HTR-8/SVneo (cell line): ENCODE measurements around the gene RPS6KA2.

Experiments used
- DNase-seq: peaks from one replicate; pipeline ENCODE4 v3.0.0; 2011; ENCODE audit warnings: low spot score, mixed read lengths; ENCODE audit not compliant: insufficient read length
- FAIRE-seq: peaks from 2 replicates; lab custom pipeline; 2011; peaks lifted over from hg19 to GRCh38; lab: Jason Lieb, UNC

Gene RPS6KA2

DNA sequence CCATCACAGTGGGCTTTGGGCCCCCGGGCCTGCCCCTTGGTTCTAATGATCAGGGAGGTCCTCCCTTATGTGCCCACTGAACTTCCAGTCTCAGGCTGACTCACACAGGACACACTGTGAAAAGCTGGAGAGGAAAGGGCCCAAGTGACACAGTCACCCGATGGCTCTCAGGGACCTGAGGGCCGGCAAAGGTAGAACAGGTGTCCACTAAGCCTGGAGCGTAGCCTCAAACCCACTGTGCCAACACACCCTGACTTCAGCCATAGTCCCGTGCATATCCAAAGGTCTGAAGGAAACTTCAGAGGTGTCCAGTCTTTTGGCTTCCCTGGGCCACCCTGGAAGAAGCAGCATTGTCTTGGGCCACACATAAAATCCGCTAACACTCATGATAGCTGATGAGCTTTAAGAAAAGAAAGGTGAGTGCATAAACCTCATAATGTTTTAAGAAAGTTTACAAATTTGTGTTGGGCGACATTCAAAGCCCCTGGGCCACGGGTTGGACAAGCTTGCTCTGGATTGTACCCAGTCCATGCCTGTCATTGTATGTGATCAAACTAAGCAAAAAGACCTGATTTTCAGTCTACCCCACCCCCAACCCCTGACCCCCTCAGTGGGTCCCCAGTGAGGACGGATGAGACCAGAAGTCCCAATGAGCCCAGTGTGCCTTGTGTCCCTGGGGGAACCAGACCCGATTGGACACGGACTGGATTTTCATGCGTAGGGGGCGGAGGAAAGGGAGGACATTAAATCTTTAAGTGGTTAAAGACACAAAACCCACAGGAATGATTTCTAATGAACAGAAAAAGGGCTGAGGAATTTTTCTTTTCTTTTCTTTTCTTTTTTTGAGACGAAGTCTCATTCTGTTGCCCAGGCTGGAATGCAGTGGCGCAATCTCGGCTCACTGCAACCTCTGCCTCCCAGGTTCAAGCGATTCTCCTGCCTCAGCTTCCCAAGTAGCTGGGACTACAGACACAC lies 46.7 kb downstream of the RPS6KA2 start:
- FAIRE-seq (no peak), DNase-seq (no peak)

DNA sequence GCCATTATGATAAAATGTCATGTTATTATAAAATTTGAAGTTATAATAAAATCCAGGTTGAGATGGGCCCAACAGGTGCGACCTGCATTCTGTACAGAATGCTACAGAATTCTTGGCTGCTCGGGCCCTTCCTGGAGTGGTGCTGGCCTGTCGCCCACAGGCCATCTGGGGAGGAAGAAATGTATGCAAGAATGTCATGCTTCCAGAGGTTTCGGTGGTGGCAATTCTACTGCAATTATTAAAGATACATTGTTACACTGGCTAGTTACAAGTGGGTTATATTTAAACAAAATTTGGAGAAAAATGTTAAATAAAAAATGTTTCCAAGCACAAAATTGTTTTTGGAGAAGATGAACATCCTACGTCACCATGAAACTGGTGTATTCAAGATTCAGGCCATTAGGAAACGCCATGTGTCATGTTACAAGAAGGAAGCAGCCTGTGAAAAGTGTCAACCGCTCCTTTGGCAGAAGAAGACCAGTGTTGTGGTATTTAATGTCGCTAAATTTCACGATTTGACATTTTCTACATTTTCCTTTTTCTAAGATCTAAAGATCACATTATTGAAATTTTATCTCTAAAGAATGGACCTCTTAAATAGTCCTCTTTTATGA lies 47.7 kb downstream of the RPS6KA2 start:
- FAIRE-seq (no peak), DNase-seq (no peak)

- FAIRE-seq = no peak
- DNase-seq = no peak
Observed at GRCh38 chr6:166578536-166579236, 48.4 kb downstream of the RPS6KA2 start.

DNA sequence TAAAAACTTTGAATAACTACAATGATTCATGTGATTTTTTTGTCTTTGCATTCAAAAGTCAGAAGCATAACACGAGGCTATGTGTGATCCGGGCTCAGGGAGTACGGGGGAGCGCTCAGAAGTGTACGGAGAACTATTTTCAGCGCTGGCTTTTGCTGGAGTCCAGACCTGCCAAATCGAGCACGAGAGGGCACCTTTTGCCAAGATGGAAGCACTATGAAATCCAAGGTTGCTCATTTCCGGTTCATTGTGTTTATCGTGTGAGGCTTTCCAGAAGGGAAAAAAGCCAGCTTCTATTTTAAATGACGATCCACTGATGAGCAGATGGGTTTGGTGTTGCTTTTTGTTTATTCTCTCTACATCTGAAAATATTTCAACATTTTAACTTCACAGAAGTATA lies 51.8 kb downstream of the RPS6KA2 start:
- FAIRE-seq (no peak), DNase-seq (no peak)

DNA sequence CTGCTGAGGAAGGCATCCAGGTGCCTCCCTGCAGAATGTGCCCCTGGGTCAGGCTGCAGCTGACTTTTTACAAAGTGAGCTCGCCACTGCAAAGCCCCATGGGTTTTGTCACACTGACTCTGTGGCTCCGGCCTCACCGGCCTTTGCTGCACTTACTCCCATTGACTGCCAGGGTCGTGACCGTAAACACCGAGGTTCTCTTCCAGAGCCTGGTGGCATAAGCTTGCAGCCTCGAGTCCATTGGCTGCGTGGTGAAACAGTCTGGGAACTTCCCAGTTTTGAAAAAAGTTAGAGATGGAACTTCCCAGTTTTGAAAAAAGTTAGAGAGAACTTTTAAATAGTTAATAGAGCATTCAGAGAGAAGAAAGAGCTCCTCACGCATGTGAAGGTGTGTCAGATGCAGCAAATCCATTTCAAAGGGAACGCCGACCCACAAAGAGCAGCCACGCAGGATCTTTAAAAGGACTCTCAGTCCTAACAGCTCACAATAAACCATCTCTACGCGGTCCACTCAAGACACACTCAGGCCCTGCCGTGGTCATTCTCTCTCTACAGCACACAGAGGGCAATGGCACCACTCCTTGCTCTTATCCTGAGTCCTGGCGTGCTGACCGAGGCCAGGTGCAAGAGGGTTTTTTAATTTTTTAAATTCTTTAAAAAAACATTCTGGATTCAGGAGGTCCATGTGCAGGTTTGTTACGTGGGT lies 53.4 kb downstream of the RPS6KA2 start:
- no peak for DNase-seq
- FAIRE-seq = no peak

GRCh38 chr6:166572370-166573261 lies 54.4 kb downstream of the RPS6KA2 start:
- FAIRE-seq (no peak), DNase-seq (no peak)

GRCh38 chr6:166570929-166571713 lies 55.9 kb downstream of the RPS6KA2 start:
- FAIRE-seq (no peak), DNase-seq (no peak)

DNA sequence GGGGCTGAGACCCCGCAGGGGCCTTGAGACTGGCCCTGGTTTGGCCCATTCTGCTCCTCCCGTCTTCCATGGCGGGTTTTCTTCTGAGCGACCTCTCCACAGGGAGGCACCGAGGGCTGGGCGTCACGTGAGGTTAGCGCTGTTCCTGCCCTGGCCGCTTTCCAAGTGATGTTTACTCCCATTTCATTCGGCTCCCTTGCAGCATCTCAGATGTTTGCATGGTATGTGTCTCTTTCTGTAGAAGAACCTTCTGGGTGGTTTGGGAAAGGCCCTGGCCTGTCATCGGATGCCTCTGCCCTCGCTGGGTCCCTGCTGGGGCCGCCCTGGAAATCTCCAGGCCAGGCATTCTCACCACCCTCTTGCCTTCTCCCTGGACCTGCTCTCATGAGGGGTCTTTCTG lies 57.8 kb downstream of the RPS6KA2 start:
- FAIRE-seq = no peak

DNA sequence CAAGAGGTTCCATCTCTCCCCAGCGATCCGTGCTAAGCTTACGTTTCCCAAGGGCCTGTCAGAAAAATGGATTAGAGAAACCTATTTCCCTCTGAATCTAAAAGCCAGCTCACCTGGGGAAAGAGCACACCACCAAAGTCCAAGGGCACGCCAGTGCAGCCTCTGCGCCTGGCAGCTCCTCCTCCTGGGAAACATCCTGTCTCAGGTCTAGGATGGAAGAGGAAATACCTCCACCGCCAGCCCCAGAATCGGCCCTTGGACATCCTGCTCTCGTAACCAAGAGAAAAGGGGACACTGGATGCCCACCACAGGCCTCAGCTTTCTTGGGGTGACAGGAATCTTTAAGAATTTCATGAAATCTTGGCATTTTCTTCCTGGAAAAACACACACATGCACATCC lies 59.2 kb downstream of the RPS6KA2 start:
- FAIRE-seq = no peak
- no peak for DNase-seq

More for the DNA sequence above, 57.8 kb downstream of the RPS6KA2 start:
- DNase-seq = no peak

DNA sequence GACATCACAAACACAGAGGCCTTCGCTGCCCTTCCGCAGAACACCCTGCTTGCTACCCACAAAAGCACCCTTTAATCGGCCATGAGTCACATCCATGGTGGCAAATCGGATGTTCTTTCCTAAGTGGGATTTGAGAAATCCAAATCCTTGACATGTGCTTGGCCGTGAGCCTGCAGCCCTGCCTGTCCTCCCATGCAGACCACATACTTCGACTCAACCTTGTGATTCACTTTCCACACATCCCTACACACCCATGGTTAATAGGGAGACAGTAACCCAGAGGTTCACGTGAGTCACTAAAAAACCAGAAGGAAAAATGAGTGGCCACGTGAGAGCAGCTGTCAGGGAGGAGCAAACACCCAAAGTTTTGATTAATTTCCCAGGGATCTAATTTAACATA lies 59.9 kb downstream of the RPS6KA2 start:
- DNase-seq = no peak
- no peak for FAIRE-seq

GRCh38 chr6:166566026-166567011 lies 60.7 kb downstream of the RPS6KA2 start:
- FAIRE-seq (no peak), DNase-seq (no peak)

GRCh38 chr6:166565084-166565967 lies 61.7 kb downstream of the RPS6KA2 start:
- no peak for FAIRE-seq

DNA sequence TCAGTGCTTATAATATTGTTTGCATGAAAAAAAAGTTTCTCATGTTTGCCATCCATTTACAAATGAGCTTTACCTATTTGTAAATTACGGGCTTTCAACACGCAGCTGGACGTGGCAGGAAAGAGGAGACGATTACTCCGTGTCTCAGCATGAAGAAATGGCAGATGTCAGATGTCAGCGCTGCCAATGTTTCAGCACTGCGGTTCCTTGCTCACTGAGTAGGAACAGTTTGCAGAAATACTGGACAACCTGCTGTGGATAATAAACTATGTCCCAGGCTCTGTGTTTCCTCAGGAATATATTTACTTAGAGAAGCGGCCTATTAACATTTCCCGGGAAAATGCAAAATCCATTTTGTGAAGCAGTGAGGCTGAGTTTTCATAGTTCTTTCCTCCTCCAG lies 63.2 kb downstream of the RPS6KA2 start:
- FAIRE-seq (no peak), DNase-seq (no peak)

More at GRCh38 chr6:166565084-166565967, 61.7 kb downstream of the RPS6KA2 start:
- no peak for DNase-seq

GRCh38 chr6:166563200-166563599 lies 63.9 kb downstream of the RPS6KA2 start:
- no peak for FAIRE-seq

GRCh38 chr6:166562726-166563125 lies 64.3 kb downstream of the RPS6KA2 start:
- DNase-seq = no peak
- no peak for FAIRE-seq

More at GRCh38 chr6:166563200-166563599, 63.9 kb downstream of the RPS6KA2 start:
- no peak for DNase-seq

GRCh38 chr6:166561771-166562359 lies 65.2 kb downstream of the RPS6KA2 start:
- FAIRE-seq (no peak), DNase-seq (no peak)
